ENCODE data around the gene ACTG2. TPM values are rescaled to one million over a fixed set of nuclear protein-coding genes. Genes with fewer than 3 reads are reported as not detected.
A peak's percentile ranks its signal among the peaks of the same experiment; 100 is the strongest.

Gene ACTG2
- total and polyA plus RNA-seq, 8 donors: 29.8 to 156 (median 58.3) TPM

DNA sequence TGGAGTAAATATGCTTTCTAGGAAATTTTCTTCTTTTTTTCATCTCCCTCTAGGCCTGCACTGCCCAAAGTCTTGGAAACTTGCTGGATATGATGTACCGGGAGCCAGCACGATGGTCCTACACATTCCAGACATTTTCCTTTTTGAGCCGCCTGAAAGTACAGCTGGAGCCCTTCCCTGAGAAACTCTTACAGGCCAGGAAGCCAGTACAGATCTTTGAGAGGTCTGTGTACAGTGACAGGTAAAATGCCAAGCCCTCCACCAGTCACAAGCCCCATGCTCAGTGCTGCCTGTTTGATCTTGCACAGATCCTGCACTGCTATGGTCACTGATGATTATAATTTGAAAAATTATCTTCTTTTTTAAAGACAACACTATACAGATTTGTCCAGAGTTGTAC, 53.9 kb downstream of the ACTG2 start:
- Histone ChIP-seq H3K36me3 (peaks cover 0 to 63% of the 10 kb centered on the region in 2 donors), H3K9me3 (no peaks in the 10 kb centered on the region), H3K27me3 (no peaks in the 10 kb centered on the region), H3K27ac (peak overlapping the region in 1 of 2 donors; percentile 83), H3K4me3 (no peak overlapping the region), H3K4me1 (peaks cover 0 to 44% of the 10 kb centered on the region in 2 donors)
- DNase-seq: no peak
- ATAC-seq: peak; percentile 79
- intact Hi-C loops (cut with DNase I): no loop called here
- TF ChIP-seq, protein P1, sequence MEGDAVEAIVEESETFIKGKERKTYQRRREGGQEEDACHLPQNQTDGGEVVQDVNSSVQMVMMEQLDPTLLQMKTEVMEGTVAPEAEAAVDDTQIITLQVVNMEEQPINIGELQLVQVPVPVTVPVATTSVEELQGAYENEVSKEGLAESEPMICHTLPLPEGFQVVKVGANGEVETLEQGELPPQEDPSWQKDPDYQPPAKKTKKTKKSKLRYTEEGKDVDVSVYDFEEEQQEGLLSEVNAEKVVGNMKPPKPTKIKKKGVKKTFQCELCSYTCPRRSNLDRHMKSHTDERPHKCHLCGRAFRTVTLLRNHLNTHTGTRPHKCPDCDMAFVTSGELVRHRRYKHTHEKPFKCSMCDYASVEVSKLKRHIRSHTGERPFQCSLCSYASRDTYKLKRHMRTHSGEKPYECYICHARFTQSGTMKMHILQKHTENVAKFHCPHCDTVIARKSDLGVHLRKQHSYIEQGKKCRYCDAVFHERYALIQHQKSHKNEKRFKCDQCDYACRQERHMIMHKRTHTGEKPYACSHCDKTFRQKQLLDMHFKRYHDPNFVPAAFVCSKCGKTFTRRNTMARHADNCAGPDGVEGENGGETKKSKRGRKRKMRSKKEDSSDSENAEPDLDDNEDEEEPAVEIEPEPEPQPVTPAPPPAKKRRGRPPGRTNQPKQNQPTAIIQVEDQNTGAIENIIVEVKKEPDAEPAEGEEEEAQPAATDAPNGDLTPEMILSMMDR (IDR thresholded peaks at IDR 0.05): no peak

DNA sequence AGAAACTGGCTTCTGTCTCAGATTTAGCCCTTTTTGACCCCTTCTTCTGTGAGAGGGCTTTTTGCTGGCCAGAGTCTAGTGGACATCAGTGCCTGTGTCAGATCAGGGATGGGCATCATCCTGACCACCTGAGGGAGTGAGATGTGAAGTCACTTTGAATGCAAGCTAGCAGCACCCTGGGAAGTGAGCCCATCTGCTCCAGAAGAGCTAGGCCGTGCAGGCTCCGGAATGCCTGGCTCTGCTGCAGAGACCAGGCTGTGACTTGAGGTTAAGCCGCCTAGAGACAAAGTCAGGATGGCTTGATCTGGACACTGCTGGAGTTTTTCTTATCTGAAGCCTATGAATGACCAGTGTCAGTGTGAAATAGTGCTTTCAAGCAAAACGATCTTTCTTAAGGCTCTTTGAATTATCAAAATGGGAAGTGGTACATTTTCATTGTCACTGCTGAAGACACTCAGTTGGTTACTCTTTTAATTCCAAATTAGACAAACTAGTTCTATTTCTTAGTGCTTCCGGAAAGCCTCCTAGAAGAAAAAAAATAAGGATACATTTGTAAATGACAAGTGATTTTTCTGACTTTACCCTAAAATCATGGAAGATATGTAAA, 54.7 kb downstream of the ACTG2 start:
- Histone ChIP-seq H3K9me3 (no peaks in the 10 kb centered on the region), H3K27ac (peak overlapping the region in 1 of 2 donors; percentile 83), H3K36me3 (peaks cover 0 to 59% of the 10 kb centered on the region in 2 donors), H3K4me1 (peaks cover 7 to 53% of the 10 kb centered on the region in 2 donors), H3K4me3 (no peak overlapping the region), H3K27me3 (no peaks in the 10 kb centered on the region)
- intact Hi-C loops (cut with DNase I): no loop called here
- DNase-seq (no peak), ATAC-seq (no peak)
- TF ChIP-seq, protein P1 (IDR thresholded peaks at IDR 0.05): no peak

DNA sequence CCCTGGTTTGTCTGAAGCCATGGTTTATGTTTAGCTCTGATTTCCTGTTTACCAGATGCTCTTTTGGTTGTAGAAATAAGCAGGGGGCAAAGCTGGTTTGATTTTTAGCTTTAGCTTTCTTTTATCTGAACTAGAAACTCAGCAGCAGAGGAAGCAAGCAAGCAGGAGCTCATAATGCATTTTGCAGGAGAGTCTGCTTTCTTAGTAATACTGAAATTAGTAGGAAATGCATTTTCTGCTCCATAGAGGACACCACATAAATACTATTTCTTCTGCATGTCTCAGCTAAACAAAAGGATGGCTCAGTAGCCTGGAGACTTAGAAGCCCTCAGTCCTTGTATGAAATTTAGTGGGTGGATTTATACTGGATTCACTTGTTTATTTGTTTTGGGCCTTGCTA, 57.0 kb downstream of the ACTG2 start:
- H3K36me3 ChIP-seq: peaks cover 0 to 71% of the 10 kb centered on the region in 2 donors

DNA sequence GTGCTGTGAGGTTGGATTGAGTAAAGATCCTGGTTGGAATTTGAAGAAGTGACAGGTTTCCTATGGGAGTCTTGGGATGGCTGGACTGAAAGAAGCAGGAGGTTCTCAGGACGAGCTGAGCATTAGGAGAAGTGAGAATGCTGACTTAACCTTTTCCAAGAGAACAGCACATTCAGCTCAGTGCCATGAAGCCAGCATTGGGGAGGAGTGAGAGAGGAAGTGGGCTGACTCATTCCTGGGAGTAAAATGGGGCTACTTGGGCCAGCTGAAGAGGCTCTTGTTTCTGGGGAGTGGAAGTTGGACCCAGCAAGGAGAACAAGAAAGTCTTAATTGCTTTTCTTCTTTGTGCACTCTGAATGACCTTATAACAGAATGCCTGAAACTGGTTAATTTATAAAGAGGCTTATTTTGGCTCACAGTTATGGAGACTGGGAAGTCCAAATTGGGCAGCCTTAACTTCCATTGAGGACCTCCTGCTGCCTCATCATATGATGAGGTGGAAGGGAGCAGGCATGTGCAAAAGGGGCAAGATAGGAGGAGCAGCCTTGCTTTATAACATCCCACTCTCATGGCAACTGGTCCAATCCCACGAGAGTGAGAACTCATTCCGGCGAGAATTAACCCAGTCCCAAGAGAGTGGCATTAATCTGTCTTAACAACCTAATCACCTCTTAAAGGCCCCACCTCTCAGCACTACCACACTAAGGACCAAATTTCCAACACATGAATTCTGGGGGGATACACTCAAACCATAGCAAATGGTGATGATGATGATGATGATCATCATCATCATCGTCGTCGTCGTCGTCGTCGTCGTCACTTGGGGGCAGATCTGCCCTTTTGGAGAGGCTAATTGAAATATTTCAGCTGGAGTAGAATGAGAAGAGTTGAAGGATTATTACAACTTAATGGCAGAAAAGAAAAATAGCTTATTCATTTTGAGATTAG, 60.0 kb downstream of the ACTG2 start:
- no peaks in the 10 kb centered on the region for H3K9me3 ChIP-seq
- H3K27ac ChIP-seq: peak overlapping the region; percentile 13 to 51
- peaks cover 7 to 57% of the 10 kb centered on the region in 2 donors for H3K4me1 ChIP-seq
- ATAC-seq (peak; percentile 97), DNase-seq (peak in 1 of 4 donors; percentile 73)
- H3K36me3 ChIP-seq: peaks cover 0 to 82% of the 10 kb centered on the region in 2 donors
- TF ChIP-seq, protein P1 (IDR thresholded peaks at IDR 0.05): no peak
- no peaks in the 10 kb centered on the region for H3K27me3 ChIP-seq
- H3K4me3 ChIP-seq: no peak overlapping the region
- intact Hi-C loops (cut with DNase I): no loop called here

More for the DNA sequence above, 57.0 kb downstream of the ACTG2 start:
- intact Hi-C loops (cut with DNase I): no loop called here
- Histone ChIP-seq H3K27ac (peak overlapping the region in 1 of 2 donors; percentile 83), H3K9me3 (no peaks in the 10 kb centered on the region), H3K27me3 (no peaks in the 10 kb centered on the region), H3K4me1 (peaks cover 7 to 62% of the 10 kb centered on the region in 2 donors), H3K4me3 (no peak overlapping the region)
- TF ChIP-seq, protein P1 (IDR thresholded peaks at IDR 0.05): no peak
- ATAC-seq (no peak), DNase-seq (no peak)

All from left lung (tissue), 10 donors.